Uterus (tissue), 2 donors: ENCODE data around the gene NDUFA12.

Source experiments
- CTCF ChIP-seq, 4 experiments: fragments of 200-600 bp in 2 of 4; fragments of 450-650 bp in 2 of 4; sonication (generic) in 2 of 4; IDR thresholded peaks; one replicate each; pipeline ENCODE4 v1.5.1; 2016 to 2019; ENCODE audit warnings: antibody characterized with exemption in 4 of 4, mild to moderate bottlenecking in 2 of 4, moderate library complexity in 1 of 4
- POLR2A ChIP-seq, 2 donors: fragments of 450-650 bp; IDR thresholded peaks; one replicate each; pipeline ENCODE4 v1.6.1; 2016; ENCODE audit warnings: antibody characterized with exemption in 2 of 2, mild to moderate bottlenecking in 1 of 2, moderate library complexity in 1 of 2

- TF ChIP-seq CTCF (IDR thresholded peaks at IDR 0.05) (no peak), POLR2A (IDR thresholded peaks at IDR 0.05) (no peak)
Observed at GRCh38 chr12:94961256-94961824, 42.2 kb downstream of the NDUFA12 start.
